Vagina (tissue), 2 donors: ENCODE results near the gene CACNG1. TPM values are rescaled to one million over a fixed set of nuclear protein-coding genes. Genes with fewer than 3 reads are reported as not detected.

Experiments
- DNase-seq, 2 donors: peaks; one replicate each; pipeline ENCODE4 v3.0.0-alpha.2; 2017; ENCODE audit errors: extremely low spot score in 2 of 2
- H3K27ac ChIP-seq: fragments of 200-600 bp; sonication (generic); one replicate; pipeline ENCODE4 v1.5.1; 2019
- H3K27me3 ChIP-seq: fragments of 200-600 bp; sonication (generic); one replicate; pipeline ENCODE4 v1.5.1; 2019
- H3K36me3 ChIP-seq, 2 donors: fragments of 200-600 bp; sonication (generic); one replicate each; pipeline ENCODE4 v1.5.1; 2017 to 2019
- H3K4me1 ChIP-seq: fragments of 200-600 bp; sonication (generic); one replicate; pipeline ENCODE4 v1.5.1; 2019
- H3K4me3 ChIP-seq, 2 donors: fragments of 200-600 bp; sonication (generic); 1 replicate in 1 of 2; 2 replicates in 1 of 2; pipeline ENCODE4 v1.5.1; 2016 to 2019
- H3K9me3 ChIP-seq: fragments of 200-600 bp; sonication (generic); one replicate; pipeline ENCODE4 v1.5.1; 2019
- CTCF ChIP-seq, 3 experiments: fragments of 450-650 bp in 2 of 3; fragments of 200-600 bp in 1 of 3; sonication (generic) in 1 of 3; IDR thresholded peaks; one replicate each; pipeline ENCODE4 v1.5.1; 2017 to 2019; ENCODE audit warnings: antibody characterized with exemption in 3 of 3, mild to moderate bottlenecking in 2 of 3, moderate library complexity in 2 of 3
- POLR2A ChIP-seq, 2 donors: fragments of 450-650 bp; IDR thresholded peaks; one replicate each; pipeline ENCODE4 v1.6.1; 2017; ENCODE audit warnings: antibody characterized with exemption in 2 of 2, mild to moderate bottlenecking in 2 of 2, moderate library complexity in 2 of 2
- POLR2AphosphoS5 ChIP-seq, 2 donors: sonication (generic); formaldehyde crosslinking; IDR thresholded peaks; one replicate each; pipeline ENCODE4 v1.9.0; 2017; ENCODE audit warnings: antibody characterized with exemption in 2 of 2, mild to moderate bottlenecking in 2 of 2, low read depth in 1 of 2; ENCODE audit not compliant: insufficient read depth in 1 of 2
- intact Hi-C: fragments of 100-400 bp; cut with DNase I; formaldehyde crosslinking; loops from one replicate; pipeline ENCODE4 v1.15.1; 2023
- total RNA-seq: library from RNA; depleted of rRNA; stranded (reverse); fragments of >200 nt; gene quantifications from one replicate; pipeline ENCODE4 v1.2.3, GENCODE V29; 2016

Gene CACNG1
- total RNA-seq, 1 donor from 2014 or later = not detected

DNA sequence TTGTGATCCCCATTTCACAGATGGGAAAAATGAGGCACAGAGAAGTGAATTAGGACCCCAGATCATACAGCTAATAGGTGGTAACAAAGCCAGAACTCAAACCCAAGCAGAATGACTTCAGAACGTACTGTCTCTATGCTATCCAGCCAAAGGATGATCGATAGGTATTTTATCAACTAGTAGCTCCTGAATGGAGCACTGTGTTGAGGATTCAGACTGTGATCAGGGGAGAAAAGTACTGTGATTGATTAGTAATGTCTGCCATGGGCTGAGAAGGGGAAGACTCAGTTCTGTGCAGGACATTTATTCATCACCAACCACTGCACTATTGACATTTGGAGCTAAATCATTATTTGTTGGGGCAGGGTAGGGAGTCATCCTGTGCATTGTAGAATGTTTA is 41.1 kb upstream of the CACNG1 start:
- intact Hi-C loops = no loop called here
- no peaks in the 10 kb centered on the region for H3K27me3 ChIP-seq
- H3K4me3 ChIP-seq = no peak overlapping the region
- no peaks in the 10 kb centered on the region for H3K36me3 ChIP-seq
- H3K27ac ChIP-seq = no peak overlapping the region
- H3K4me1 ChIP-seq = no peaks in the 10 kb centered on the region
- TF ChIP-seq POLR2AphosphoS5 (IDR thresholded peaks at IDR 0.05; ENCODE audit: insufficient read depth in 1 of 2, low read depth in 1 of 2) = no peak
- TF ChIP-seq CTCF (IDR thresholded peaks at IDR 0.05) = no peak
- H3K9me3 ChIP-seq = no peaks in the 10 kb centered on the region
- no peak for DNase-seq

DNA sequence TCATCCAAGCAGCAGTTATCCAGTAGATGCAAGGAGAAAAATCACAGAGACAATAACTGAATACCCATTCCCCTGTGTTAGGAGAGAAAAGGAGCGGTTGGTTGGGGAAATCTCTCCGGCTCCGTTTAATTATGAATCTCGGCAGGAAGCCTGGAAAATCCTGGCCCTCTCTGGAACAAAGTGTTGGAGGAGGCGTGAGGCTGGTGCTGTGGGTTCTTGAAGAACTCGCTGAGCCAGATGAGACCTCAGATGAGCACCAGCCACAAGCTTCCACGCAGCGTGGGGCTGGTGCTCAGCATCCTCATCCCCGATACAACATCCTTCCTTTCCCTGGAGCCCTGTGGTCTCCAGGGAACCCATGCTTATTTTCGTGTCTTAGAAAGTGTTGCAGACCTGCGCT is 40.2 kb upstream of the CACNG1 start:
- Histone ChIP-seq H3K36me3 (no peaks in the 10 kb centered on the region), H3K4me1 (no peaks in the 10 kb centered on the region), H3K9me3 (no peaks in the 10 kb centered on the region), H3K27me3 (no peaks in the 10 kb centered on the region), H3K27ac (no peak overlapping the region), H3K4me3 (no peak overlapping the region)
- intact Hi-C loops = no loop called here
- no peak for DNase-seq
- TF ChIP-seq POLR2AphosphoS5 (IDR thresholded peaks at IDR 0.05; ENCODE audit: insufficient read depth in 1 of 2, low read depth in 1 of 2) = no peak
- no peak for TF ChIP-seq CTCF (IDR thresholded peaks at IDR 0.05)
- no peak for TF ChIP-seq POLR2A (IDR thresholded peaks at IDR 0.05)

DNA sequence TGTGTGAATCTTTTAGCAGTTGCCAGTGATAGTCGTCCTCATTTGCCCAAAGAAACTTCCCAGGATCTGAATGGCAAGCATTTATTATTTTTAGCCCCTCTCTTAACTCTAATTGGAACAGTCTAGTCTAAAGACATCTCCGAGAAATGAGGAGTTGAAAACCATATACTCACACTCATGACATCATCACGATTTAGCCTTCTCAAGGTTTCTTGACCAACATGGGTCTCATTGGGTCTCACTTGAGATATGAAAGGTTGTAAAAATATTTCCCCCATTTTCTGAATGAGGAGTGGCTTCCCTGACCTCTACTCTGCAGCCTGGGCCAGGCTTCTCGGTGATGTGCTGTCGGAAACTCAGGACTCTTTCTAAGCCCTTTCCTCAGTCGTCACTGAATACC is 37.1 kb upstream of the CACNG1 start:
- intact Hi-C loops = no loop called here
- Histone ChIP-seq H3K4me1 (no peaks in the 10 kb centered on the region), H3K27me3 (no peaks in the 10 kb centered on the region), H3K36me3 (no peaks in the 10 kb centered on the region), H3K9me3 (no peaks in the 10 kb centered on the region), H3K4me3 (no peak overlapping the region), H3K27ac (no peak overlapping the region)
- no peak for TF ChIP-seq POLR2AphosphoS5 (IDR thresholded peaks at IDR 0.05; ENCODE audit: insufficient read depth in 1 of 2, low read depth in 1 of 2)
- TF ChIP-seq POLR2A (IDR thresholded peaks at IDR 0.05) = no peak
- no peak for TF ChIP-seq CTCF (IDR thresholded peaks at IDR 0.05)
- DNase-seq = no peak

DNA sequence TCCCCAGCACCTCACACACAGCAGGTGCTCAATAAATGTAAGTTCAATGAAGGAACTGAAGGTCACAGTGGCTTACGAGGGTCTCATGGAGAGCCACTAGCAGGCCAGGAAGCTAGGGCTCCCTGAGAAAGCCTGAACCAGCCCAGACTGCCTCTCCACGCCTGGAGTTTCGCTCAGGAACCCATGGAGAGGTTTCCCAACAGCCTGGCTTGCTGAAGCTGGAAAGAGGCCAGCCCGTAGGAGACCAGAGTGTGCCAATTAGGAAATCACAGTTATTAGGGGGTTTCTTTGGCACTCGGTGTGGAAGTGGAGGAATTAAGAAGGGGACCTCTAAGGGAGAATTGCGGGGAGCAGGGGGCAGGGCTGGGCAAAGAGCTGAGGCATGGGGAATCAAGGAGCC is 36.3 kb upstream of the CACNG1 start:
- no peak for DNase-seq
- Histone ChIP-seq H3K4me3 (no peak overlapping the region), H3K4me1 (no peaks in the 10 kb centered on the region), H3K36me3 (no peaks in the 10 kb centered on the region), H3K27ac (no peak overlapping the region), H3K27me3 (no peaks in the 10 kb centered on the region), H3K9me3 (no peaks in the 10 kb centered on the region)
- intact Hi-C loops = no loop called here
- no peak for TF ChIP-seq POLR2A (IDR thresholded peaks at IDR 0.05)
- TF ChIP-seq POLR2AphosphoS5 (IDR thresholded peaks at IDR 0.05; ENCODE audit: insufficient read depth in 1 of 2, low read depth in 1 of 2) = no peak
- TF ChIP-seq CTCF (IDR thresholded peaks at IDR 0.05) = no peak

DNA sequence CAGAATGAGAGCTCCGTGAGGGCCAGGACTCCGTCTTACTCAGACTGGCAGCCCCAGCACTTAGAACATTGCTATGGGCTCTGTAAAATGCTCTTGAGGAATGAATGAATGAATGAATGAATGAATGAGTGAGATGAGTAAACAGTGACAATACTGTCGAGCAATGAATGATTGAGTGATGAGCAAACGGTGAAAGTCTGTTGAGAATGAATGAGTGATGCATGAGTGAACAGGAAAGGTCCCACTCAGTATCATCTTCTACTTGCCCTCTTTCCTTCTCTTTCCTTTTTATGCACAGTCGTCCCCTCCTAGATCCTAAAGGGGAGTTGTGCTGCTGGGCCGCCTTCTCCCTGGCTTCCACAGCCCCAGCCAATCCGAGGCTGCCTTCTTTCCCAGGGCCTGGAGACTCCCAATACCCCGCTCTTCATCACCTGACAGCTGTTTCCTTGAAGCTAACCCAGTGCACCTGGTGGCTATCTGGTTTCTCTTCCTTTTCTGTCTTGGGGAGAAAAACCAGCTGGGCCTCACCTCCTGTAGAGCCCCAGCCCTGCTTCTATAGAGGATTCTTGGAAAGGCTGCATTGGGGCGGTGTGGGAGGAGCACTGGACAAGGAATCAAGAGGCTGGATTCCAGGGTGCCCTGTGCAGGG is 32.7 kb upstream of the CACNG1 start:
- no peak overlapping the region for H3K4me3 ChIP-seq
- no peak for TF ChIP-seq POLR2AphosphoS5 (IDR thresholded peaks at IDR 0.05; ENCODE audit: insufficient read depth in 1 of 2, low read depth in 1 of 2)
- TF ChIP-seq CTCF (IDR thresholded peaks at IDR 0.05) = no peak
- TF ChIP-seq POLR2A (IDR thresholded peaks at IDR 0.05) = no peak
- H3K36me3 ChIP-seq = no peaks in the 10 kb centered on the region
- DNase-seq = no peak
- intact Hi-C loops = no loop called here
- H3K27me3 ChIP-seq = no peaks in the 10 kb centered on the region
- no peaks in the 10 kb centered on the region for H3K9me3 ChIP-seq
- no peak overlapping the region for H3K27ac ChIP-seq
- no peaks in the 10 kb centered on the region for H3K4me1 ChIP-seq
